HG02759 (cell line): ENCODE results near the gene TFRC.
A peak's percentile ranks its signal among the peaks of the same experiment; 100 is the strongest.
"Not testable (repeated sequence)": the region's sequence is repeated elsewhere in the genome, so short reads cannot be mapped to it uniquely, and the experiment has no call there.

Source experiments
- ATAC-seq: cut with Tn5 transposase; IDR thresholded peaks from one replicate; pipeline ENCODE4 v1.9.1; 2021; ENCODE audit warnings: mild to moderate bottlenecking, moderate library complexity; ENCODE audit not compliant: unreplicated experiment

TFRC gene

GRCh38 chr3:196082619-196082971 is 705 bp upstream of the TFRC start:
- no peak for ATAC-seq

- ATAC-seq = peak; percentile 51
Measured at GRCh38 chr3:196081002-196081833, 672 bp downstream of the TFRC start.

- not testable (repeated sequence) for ATAC-seq
Measured at GRCh38 chr3:196080101-196080846, 1.6 kb downstream of the TFRC start.

- no peak for ATAC-seq
Measured at GRCh38 chr3:196079682-196080081, 2.2 kb downstream of the TFRC start.

GRCh38 chr3:196075013-196075412 is 6.9 kb downstream of the TFRC start:
- no peak for ATAC-seq

- peak; percentile 69 for ATAC-seq
Measured at GRCh38 chr3:196073255-196073753, 8.6 kb downstream of the TFRC start.

GRCh38 chr3:196072313-196072712 is 9.6 kb downstream of the TFRC start:
- no peak for ATAC-seq

- ATAC-seq = not testable (repeated sequence)
Measured at GRCh38 chr3:196068812-196069211, 13.1 kb downstream of the TFRC start.

GRCh38 chr3:196067439-196067838 is 14.5 kb downstream of the TFRC start:
- no peak for ATAC-seq

GRCh38 chr3:196063971-196064370 is 17.9 kb downstream of the TFRC start:
- no peak for ATAC-seq

GRCh38 chr3:196063456-196063855 is 18.4 kb downstream of the TFRC start:
- no peak for ATAC-seq

GRCh38 chr3:196063049-196063448 is 18.8 kb downstream of the TFRC start:
- ATAC-seq = no peak

- no peak for ATAC-seq
Measured at GRCh38 chr3:196060834-196061233, 21.1 kb downstream of the TFRC start.

GRCh38 chr3:196057760-196058331 is 24.0 kb downstream of the TFRC start:
- ATAC-seq = no peak

- ATAC-seq = not testable (repeated sequence)
Measured at GRCh38 chr3:196056371-196056770, 25.5 kb downstream of the TFRC start.

GRCh38 chr3:196055683-196056270 is 26.1 kb downstream of the TFRC start:
- no peak for ATAC-seq

- ATAC-seq = no peak
Measured at GRCh38 chr3:196055240-196055639, 26.6 kb downstream of the TFRC start.

GRCh38 chr3:196054661-196055060 is 27.2 kb downstream of the TFRC start:
- ATAC-seq = no peak

GRCh38 chr3:196053487-196053886 is 28.4 kb downstream of the TFRC start:
- ATAC-seq = no peak

- ATAC-seq = no peak
Measured at GRCh38 chr3:196051282-196052076, 30.4 kb downstream of the TFRC start.
